Measurements from ENCODE around the gene HLTF. TPM values are rescaled to one million over a fixed set of nuclear protein-coding genes. Genes with fewer than 3 reads are reported as not detected.

The HLTF gene
- polyA plus RNA-seq, 1 experiment, result 17.3 TPM

GRCh38 chr3:149089395-149089794 lies 3.1 kb upstream of the HLTF start:
- Histone ChIP-seq H3K27me3 (ENCODE audit: control insufficient read depth, insufficient read depth, low read length) (no peaks in the 10 kb centered on the region), H3K4me3 (ENCODE audit: low read depth, low read length) (no peak overlapping the region), H3K36me3 (ENCODE audit: control insufficient read depth, insufficient read depth, low read length) (no peaks in the 10 kb centered on the region)
- ChIA-PET POLR2A (no interaction called here), CTCF (no interaction called here)
- no peak for DNase-seq (ENCODE audit: low read depth)
- no peak for TF ChIP-seq CTCF (IDR thresholded peaks at IDR 0.05; ENCODE audit: insufficient read depth, low read depth, low read length)

DNA sequence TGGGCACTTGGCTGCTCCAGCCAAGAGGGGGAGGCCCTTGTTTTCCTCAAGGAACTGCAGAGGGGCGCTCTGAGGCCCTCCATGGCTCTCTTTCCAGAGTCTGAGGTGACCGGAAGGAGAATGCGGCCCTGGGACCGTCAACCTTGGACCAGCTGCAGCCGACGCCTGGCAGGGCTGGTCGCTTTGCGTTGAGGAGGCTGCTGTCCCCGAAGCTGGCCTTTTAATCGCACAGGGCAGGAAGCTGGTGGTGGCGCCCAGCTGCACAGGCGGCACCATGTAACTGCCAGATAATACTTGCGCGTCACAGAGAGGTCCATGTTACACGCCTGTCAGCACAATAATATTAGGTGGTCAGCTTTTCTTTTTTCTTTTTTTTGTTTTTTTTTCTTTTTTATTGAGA lies 875 bp upstream of the HLTF start:
- H3K36me3 ChIP-seq (ENCODE audit: control insufficient read depth, insufficient read depth, low read length), result no peaks in the 10 kb centered on the region
- ChIA-PET POLR2A (no interaction called here), CTCF (interaction anchor here (1.3 kb wide), 1 partner anchor 15 kb away, joined by 4 read pairs; no protein-coding TSS in a partner anchor)
- no peak for TF ChIP-seq CTCF (IDR thresholded peaks at IDR 0.05; ENCODE audit: insufficient read depth, low read depth, low read length)
- H3K4me3 ChIP-seq (ENCODE audit: low read depth, low read length), result no peak overlapping the region
- no peak for DNase-seq (ENCODE audit: low read depth)
- no peaks in the 10 kb centered on the region for H3K27me3 ChIP-seq (ENCODE audit: control insufficient read depth, insufficient read depth, low read length)

DNA sequence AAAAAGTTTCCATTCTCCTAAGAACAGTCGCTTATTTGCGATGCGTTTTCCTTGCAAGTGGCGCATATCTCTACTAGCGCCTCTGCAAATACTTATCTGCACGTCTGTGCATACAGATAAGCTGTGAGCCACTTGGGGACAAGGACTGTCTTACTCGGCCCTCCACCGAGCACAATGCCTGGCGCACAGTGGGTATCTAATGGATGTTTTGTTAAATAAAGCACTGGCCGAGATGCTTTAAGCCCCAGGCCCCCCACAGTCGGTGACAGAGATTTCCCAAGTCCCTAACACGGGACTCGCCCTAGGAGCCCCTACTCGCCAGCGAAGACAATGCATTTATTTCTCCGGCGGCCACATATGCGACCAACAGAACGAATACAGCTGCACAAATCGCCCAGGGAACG lies 503 bp downstream of the HLTF start:
- peak overlapping the region; percentile 59 for H3K4me3 ChIP-seq (ENCODE audit: low read depth, low read length)
- CTCF ChIA-PET, result interaction anchor here (1.1 to 1.3 kb wide), 2 partner anchors 8 to 13 kb away, joined by 3 to 4 read pairs; no protein-coding TSS in a partner anchor
- DNase-seq (ENCODE audit: low read depth), result no peak
- POLR2A ChIA-PET, result interaction anchor here (0.8 kb wide), 1 partner anchor 18 kb away, joined by 3 read pairs; no protein-coding TSS in a partner anchor
- no peaks in the 10 kb centered on the region for H3K27me3 ChIP-seq (ENCODE audit: control insufficient read depth, insufficient read depth, low read length)
- no peaks in the 10 kb centered on the region for H3K36me3 ChIP-seq (ENCODE audit: control insufficient read depth, insufficient read depth, low read length)
- no peak for TF ChIP-seq CTCF (IDR thresholded peaks at IDR 0.05; ENCODE audit: insufficient read depth, low read depth, low read length)

DNA sequence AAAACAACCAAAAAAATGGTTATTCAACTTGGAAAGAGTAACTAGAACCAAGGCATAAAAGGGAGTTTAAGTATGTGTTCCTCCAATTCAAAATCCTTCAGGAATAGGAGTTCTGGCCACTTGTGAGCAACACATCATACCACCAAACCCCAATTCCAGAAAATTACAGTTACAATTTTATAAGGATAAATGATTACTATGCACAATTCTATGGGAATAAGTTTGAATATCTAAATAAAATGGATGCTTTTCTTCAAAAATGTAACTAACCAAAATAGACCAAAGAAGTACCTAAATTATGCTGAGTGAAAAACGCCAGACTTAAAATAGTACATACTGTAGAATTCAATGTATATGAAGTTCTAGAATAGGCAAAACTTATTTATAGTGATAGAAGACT lies 4.6 kb downstream of the HLTF start:
- no peak for TF ChIP-seq CTCF (IDR thresholded peaks at IDR 0.05; ENCODE audit: insufficient read depth, low read depth, low read length)
- no peak for DNase-seq (ENCODE audit: low read depth)
- CTCF ChIA-PET, result no interaction called here
- POLR2A ChIA-PET, result no interaction called here
- H3K4me3 ChIP-seq (ENCODE audit: low read depth, low read length), result no peak overlapping the region
- H3K27me3 ChIP-seq (ENCODE audit: control insufficient read depth, insufficient read depth, low read length), result no peaks in the 10 kb centered on the region
- no peaks in the 10 kb centered on the region for H3K36me3 ChIP-seq (ENCODE audit: control insufficient read depth, insufficient read depth, low read length)

- Histone ChIP-seq H3K4me3 (ENCODE audit: low read depth, low read length) (no peak overlapping the region), H3K36me3 (ENCODE audit: control insufficient read depth, insufficient read depth, low read length) (no peaks in the 10 kb centered on the region), H3K27me3 (ENCODE audit: control insufficient read depth, insufficient read depth, low read length) (no peaks in the 10 kb centered on the region)
- ChIA-PET CTCF (no interaction called here), POLR2A (no interaction called here)
- DNase-seq (ENCODE audit: low read depth), result no peak
- no peak for TF ChIP-seq CTCF (IDR thresholded peaks at IDR 0.05; ENCODE audit: insufficient read depth, low read depth, low read length)
Observed at GRCh38 chr3:149080699-149081091, 5.6 kb downstream of the HLTF start.
